Bronchial epithelial cell (primary cell): ENCODE measurements around the gene SAMMSON. TPM values are rescaled to one million over a fixed set of nuclear protein-coding genes. Genes with fewer than 3 reads are reported as not detected.
A peak's percentile ranks its signal among the peaks of the same experiment; 100 is the strongest.

ENCODE experiments used
- DNase-seq: peaks from one replicate; pipeline ENCODE4 v3.0.0-alpha.2; 2010; ENCODE audit warnings: low read depth
- FAIRE-seq: peaks from 2 replicates; lab custom pipeline; 2011; peaks lifted over from hg19 to GRCh38; lab: Jason Lieb, UNC
- H3K27me3 ChIP-seq: 2 replicates; pipeline ENCODE4 v1.5.1; 2011; ENCODE audit warnings: low read length; ENCODE audit not compliant: control insufficient read depth, insufficient read depth
- H3K36me3 ChIP-seq: 2 replicates; pipeline ENCODE4 v1.5.1; 2011; ENCODE audit warnings: low read length; ENCODE audit not compliant: control insufficient read depth, insufficient read depth
- H3K4me3 ChIP-seq: 2 replicates; pipeline ENCODE4 v1.5.1; 2011; ENCODE audit warnings: mild to moderate bottlenecking, low read depth, low read length, control low read depth
- CTCF ChIP-seq: IDR thresholded peaks from 2 replicates; pipeline ENCODE4 v1.5.1; 2011; ENCODE audit warnings: mild to moderate bottlenecking, moderate library complexity, low read length, control low read depth, inconsistent platforms; ENCODE audit not compliant: insufficient read depth, severe bottlenecking
- total RNA-seq: library from RNA; depleted of rRNA; stranded (reverse); fragments of >200 nt; gene quantifications from 2 replicates; pipeline ENCODE4 v1.2.1, GENCODE V29; 2014

SAMMSON gene
- total RNA-seq, 1 donor from 2014 or later, result not detected

GRCh38 chr3:69967156-69967555 is 32.4 kb upstream of the SAMMSON start:
- Histone ChIP-seq H3K36me3 (peaks cover 4% of the 10 kb centered on the region), H3K27me3 (no peaks in the 10 kb centered on the region), H3K4me3 (no peak overlapping the region)
- FAIRE-seq (no peak), DNase-seq (no peak)
- no peak for TF ChIP-seq CTCF

DNA sequence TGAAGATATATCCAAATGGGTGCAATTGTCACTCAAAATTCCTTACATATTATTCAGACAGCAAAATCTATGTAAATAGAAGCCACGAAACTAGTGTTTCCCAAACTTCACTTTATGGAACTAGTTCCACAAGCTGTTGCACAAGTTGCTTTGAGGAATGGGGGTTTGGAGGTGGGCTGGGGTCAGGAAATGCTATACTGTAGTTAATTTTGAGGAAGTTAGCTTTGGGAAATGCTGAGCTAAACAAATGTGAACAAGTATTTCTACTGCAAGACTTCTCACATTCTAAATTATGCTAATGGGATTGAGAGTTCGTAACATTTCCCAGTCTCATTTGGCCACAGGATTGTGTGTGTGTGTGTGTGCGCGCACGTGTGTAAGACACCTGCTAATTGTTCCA is 28.7 kb upstream of the SAMMSON start:
- FAIRE-seq, result no peak
- no peak for DNase-seq
- no peak for TF ChIP-seq CTCF

GRCh38 chr3:69972672-69973071 is 26.9 kb upstream of the SAMMSON start:
- no peak for FAIRE-seq

More for the DNA sequence above, 28.7 kb upstream of the SAMMSON start:
- Histone ChIP-seq H3K27me3 (no peaks in the 10 kb centered on the region), H3K36me3 (no peaks in the 10 kb centered on the region), H3K4me3 (no peak overlapping the region)

DNA sequence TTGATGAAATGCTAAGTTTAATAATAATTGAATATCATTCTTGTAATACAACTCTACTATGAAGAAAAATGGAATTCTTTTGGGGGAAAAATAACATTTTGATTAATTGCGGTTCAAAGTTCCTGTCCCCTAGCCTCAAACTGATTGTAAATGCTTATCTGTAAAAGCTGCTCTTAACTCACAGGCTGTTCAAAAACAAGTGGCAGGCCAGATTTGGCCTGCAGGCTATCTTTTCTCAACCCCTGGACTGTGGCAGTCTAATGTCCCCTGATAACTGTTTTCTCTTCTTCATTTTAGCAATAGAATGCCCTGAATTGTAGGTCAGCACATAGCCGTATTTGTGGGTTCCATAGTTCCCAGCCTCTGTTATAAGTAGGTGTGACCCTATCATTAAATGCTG is 23.5 kb upstream of the SAMMSON start:
- Histone ChIP-seq H3K27me3 (no peaks in the 10 kb centered on the region), H3K36me3 (no peaks in the 10 kb centered on the region), H3K4me3 (no peak overlapping the region)
- no peak for DNase-seq
- FAIRE-seq, result no peak
- no peak for TF ChIP-seq CTCF

More at GRCh38 chr3:69972672-69973071, 26.9 kb upstream of the SAMMSON start:
- no peaks in the 10 kb centered on the region for H3K27me3 ChIP-seq
- DNase-seq, result no peak
- no peak overlapping the region for H3K4me3 ChIP-seq
- no peaks in the 10 kb centered on the region for H3K36me3 ChIP-seq
- TF ChIP-seq CTCF, result no peak

DNA sequence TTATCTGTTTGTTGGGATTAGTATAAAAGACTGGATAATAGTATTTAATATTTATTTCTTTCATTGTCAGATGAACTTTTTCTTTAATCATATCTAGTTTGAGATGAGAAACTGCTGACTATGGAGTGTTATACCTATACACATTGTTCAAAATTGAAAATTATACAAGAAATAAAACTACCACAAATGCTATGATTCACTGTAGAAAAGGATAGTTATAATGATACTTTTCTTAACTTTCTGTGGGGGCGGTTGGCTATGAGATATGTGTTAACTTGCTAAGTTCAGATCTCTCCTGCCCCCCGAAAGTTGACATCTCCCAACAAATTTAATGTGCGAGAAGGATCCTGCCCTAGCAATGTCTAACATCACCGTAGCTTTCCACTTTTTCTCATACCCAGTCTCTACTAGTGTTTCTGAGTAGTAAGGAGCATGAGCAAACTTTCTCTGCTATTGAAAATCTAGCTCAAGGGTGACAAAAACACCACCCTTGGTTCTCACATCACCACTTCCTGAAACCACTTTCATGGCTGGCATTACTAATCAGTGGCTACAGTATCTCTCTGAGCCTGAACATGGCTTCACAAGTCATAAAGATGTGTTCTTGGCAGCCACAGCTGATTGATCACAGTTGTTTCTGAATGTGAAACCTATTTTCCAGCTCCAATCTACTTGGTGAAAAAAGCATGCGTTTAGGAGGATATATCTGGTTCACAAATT is 15.8 kb upstream of the SAMMSON start:
- FAIRE-seq, result no peak
- Histone ChIP-seq H3K4me3 (no peak overlapping the region), H3K36me3 (no peaks in the 10 kb centered on the region), H3K27me3 (no peaks in the 10 kb centered on the region)
- no peak for DNase-seq
- TF ChIP-seq CTCF, result no peak

- no peak overlapping the region for H3K4me3 ChIP-seq
- no peak for TF ChIP-seq CTCF
- no peaks in the 10 kb centered on the region for H3K36me3 ChIP-seq
- FAIRE-seq (no peak), DNase-seq (peak; percentile 4)
- H3K27me3 ChIP-seq, result no peaks in the 10 kb centered on the region
These were observed 14.3 kb upstream of the SAMMSON start for GRCh38 chr3:69985266-69985665.
